Keratinocyte (primary cell): ENCODE results near the gene LIN9. TPM values are rescaled to one million over a fixed set of nuclear protein-coding genes. Genes with fewer than 3 reads are reported as not detected.

Source experiments
- DNase-seq: peaks from one replicate; pipeline ENCODE4 v3.0.0-alpha.2; 2011; ENCODE audit warnings: low read depth, missing footprints, low spot score
- FAIRE-seq: peaks from 2 replicates; lab custom pipeline; 2011; peaks lifted over from hg19 to GRCh38; lab: Jason Lieb, UNC
- H2AFZ ChIP-seq: 2 replicates; pipeline ENCODE4 v1.6.0; 2012; ENCODE audit warnings: low read length, control low read depth, inconsistent platforms; ENCODE audit not compliant: control insufficient read depth
- H3K27ac ChIP-seq: 2 replicates; pipeline ENCODE4 v1.5.1; 2011; ENCODE audit warnings: low read length; ENCODE audit not compliant: control insufficient read depth, insufficient read depth
- H3K27me3 ChIP-seq: 3 replicates; pipeline ENCODE4 v1.6.0; 2011; ENCODE audit warnings: low read length; ENCODE audit not compliant: control insufficient read depth, insufficient read depth; ENCODE audit errors: extremely low read depth
- H3K36me3 ChIP-seq, 2 experiments: 2 replicates in 1 of 2; 3 replicates in 1 of 2; pipeline ENCODE4 v1.5.1; 2011; ENCODE audit warnings: low read length in 2 of 2, mild to moderate bottlenecking in 1 of 2; ENCODE audit not compliant: control insufficient read depth in 2 of 2, insufficient read depth in 2 of 2; ENCODE audit errors: extremely low read depth in 1 of 2
- H3K4me1 ChIP-seq: 3 replicates; pipeline ENCODE4 v1.5.1; 2011; ENCODE audit warnings: low read length; ENCODE audit not compliant: control insufficient read depth, insufficient read depth; ENCODE audit errors: extremely low read depth
- H3K4me2 ChIP-seq: 3 replicates; pipeline ENCODE4 v1.6.0; 2011; ENCODE audit warnings: low read depth, low read length; ENCODE audit not compliant: control insufficient read depth, insufficient read depth; ENCODE audit errors: extremely low read depth
- H3K4me3 ChIP-seq, 3 experiments: fragments of 200-600 bp in 1 of 3; sonication (generic) in 1 of 3; 2 replicates in 2 of 3; 3 replicates in 1 of 3; pipeline ENCODE4 v1.5.1; 2011 to 2016; ENCODE audit warnings: low read length in 3 of 3, mild to moderate bottlenecking in 3 of 3, control low read depth in 2 of 3, inconsistent platforms in 1 of 3, low read depth in 1 of 3, mixed read lengths in 1 of 3, mixed run types in 1 of 3, moderate library complexity in 1 of 3; ENCODE audit not compliant: control insufficient read depth in 2 of 3, insufficient read depth in 2 of 3; ENCODE audit errors: extremely low read depth in 1 of 3
- H3K79me2 ChIP-seq: 2 replicates; pipeline ENCODE4 v1.6.0; 2012; ENCODE audit warnings: low read length; ENCODE audit not compliant: control insufficient read depth, insufficient read depth
- H3K9ac ChIP-seq: 3 replicates; pipeline ENCODE4 v1.6.0; 2011; ENCODE audit warnings: low read length; ENCODE audit not compliant: control insufficient read depth, insufficient read depth; ENCODE audit errors: extremely low read depth
- H3K9me1 ChIP-seq: 3 replicates; pipeline ENCODE4 v1.6.0; 2011; ENCODE audit warnings: low read length; ENCODE audit not compliant: control insufficient read depth, insufficient read depth; ENCODE audit errors: extremely low read depth
- H3K9me3 ChIP-seq: 2 replicates; pipeline ENCODE4 v1.5.1; 2012; ENCODE audit warnings: low read depth, low read length; ENCODE audit not compliant: control insufficient read depth
- H4K20me1 ChIP-seq: 3 replicates; pipeline ENCODE4 v1.6.0; 2011; ENCODE audit warnings: low read length; ENCODE audit not compliant: control insufficient read depth, insufficient read depth; ENCODE audit errors: extremely low read depth
- CTCF ChIP-seq, 3 experiments: IDR thresholded peaks in 1 of 3; conservative IDR thresholded peaks in 1 of 3; optimal IDR thresholded peaks in 1 of 3; 2 replicates in 2 of 3; 3 replicates in 1 of 3; pipeline versions ENCODE3 to v1.5.1; 2011; ENCODE audit warnings: low read length in 3 of 3, mild to moderate bottlenecking in 3 of 3, moderate library complexity in 2 of 3, control low read depth in 1 of 3, inconsistent platforms in 1 of 3; ENCODE audit not compliant: insufficient read depth in 2 of 3; ENCODE audit errors: extremely low read depth in 1 of 3
- EZH2 ChIP-seq: IDR thresholded peaks from one replicate; pipeline ENCODE4 v1.6.1; 2012; ENCODE audit warnings: inconsistent platforms, mild to moderate bottlenecking, low read length, moderate library complexity
- dilution Hi-C: fragments of 300-500 bp; cut with MboI; formaldehyde crosslinking; loops from one replicate; pipeline ENCODE4 v1.7.0; 2020; ENCODE audit warnings: low sequenced_read_pairs; ENCODE audit not compliant: extremely low pct_ligation_motif_present
- polyA plus RNA-seq, 5 experiments: library from polyadenylated mRNA; depleted of rRNA in 3 of 5; stranded (reverse) in 3 of 5; stranded (forward) in 1 of 5; unstranded in 1 of 5; fragments of >200 nt; gene quantifications; 1 replicate in 1 of 5; 2 replicates in 3 of 5; 3 replicates in 1 of 5; pipeline versions ENCODE4 v1.2.1 to v1.2.3, GENCODE V29; 2011 to 2012; ENCODE audit warnings: missing spikeins in 2 of 5, low read depth in 1 of 5, low replicate concordance in 1 of 5

The LIN9 gene
- polyA plus RNA-seq, 1 donor (not counting 4 experiments of a cell fraction or from before 2014, with no cell fraction given), result 5.6 TPM

- Histone ChIP-seq H2AFZ (no peak overlapping the region), H3K9me3 (no peaks in the 10 kb centered on the region), H3K9me1 (no peaks in the 10 kb centered on the region), H3K27me3 (no peaks in the 10 kb centered on the region), H4K20me1 (no peaks in the 10 kb centered on the region), H3K9ac (no peak overlapping the region), H3K4me1 (peaks cover 9% of the 10 kb centered on the region), H3K79me2 (no peaks in the 10 kb centered on the region), H3K36me3 (no peaks in the 10 kb centered on the region), H3K4me2 (no peak overlapping the region), H3K27ac (no peak overlapping the region), H3K4me3 (no peak overlapping the region)
- DNase-seq, result no peak
- no peak for TF ChIP-seq CTCF (optimal IDR thresholded peaks at IDR 0.05 in 1 of 3, IDR thresholded peaks at IDR 0.05 in 1 of 3, conservative IDR thresholded peaks at IDR 0.05 in 1 of 3; ENCODE audit: extremely low read depth in 1 of 3, insufficient read depth in 2 of 3, low read length in 3 of 3)
- no peak for TF ChIP-seq EZH2
- no peak for FAIRE-seq
- dilution Hi-C loops, result no loop called here
These were observed 14.0 kb upstream of the LIN9 start for GRCh38 chr1:226322986-226323385.

- no peak overlapping the region for H2AFZ ChIP-seq
- DNase-seq (no peak), FAIRE-seq (no peak)
- no peaks in the 10 kb centered on the region for H3K36me3 ChIP-seq
- H3K79me2 ChIP-seq, result no peaks in the 10 kb centered on the region
- no peaks in the 10 kb centered on the region for H3K9me1 ChIP-seq
- no peak overlapping the region for H3K27ac ChIP-seq
- no peaks in the 10 kb centered on the region for H3K9me3 ChIP-seq
- no peak overlapping the region for H3K4me2 ChIP-seq
- H3K27me3 ChIP-seq, result no peaks in the 10 kb centered on the region
- H3K4me3 ChIP-seq, result no peak overlapping the region
- TF ChIP-seq CTCF (optimal IDR thresholded peaks at IDR 0.05 in 1 of 3, IDR thresholded peaks at IDR 0.05 in 1 of 3, conservative IDR thresholded peaks at IDR 0.05 in 1 of 3; ENCODE audit: extremely low read depth in 1 of 3, insufficient read depth in 2 of 3, low read length in 3 of 3) (no peak), EZH2 (no peak)
- dilution Hi-C loops, result no loop called here
- no peaks in the 10 kb centered on the region for H4K20me1 ChIP-seq
- no peak overlapping the region for H3K9ac ChIP-seq
- peaks cover 9% of the 10 kb centered on the region for H3K4me1 ChIP-seq
These were observed 12.0 kb upstream of the LIN9 start for GRCh38 chr1:226320930-226321329.
